Activated CD4-positive, CD25-positive, alpha-beta regulatory T cell (primary cell): ENCODE results near the gene MASTL.
"Not testable (repeated sequence)": the region's sequence is repeated elsewhere in the genome, so short reads cannot be mapped to it uniquely, and the experiment has no call there.

Experiments used
- DNase-seq, 4 experiments: peaks; one replicate each; lab custom pipeline; 2025; lab: John Stamatoyannopoulos, UW

The MASTL gene

DNA sequence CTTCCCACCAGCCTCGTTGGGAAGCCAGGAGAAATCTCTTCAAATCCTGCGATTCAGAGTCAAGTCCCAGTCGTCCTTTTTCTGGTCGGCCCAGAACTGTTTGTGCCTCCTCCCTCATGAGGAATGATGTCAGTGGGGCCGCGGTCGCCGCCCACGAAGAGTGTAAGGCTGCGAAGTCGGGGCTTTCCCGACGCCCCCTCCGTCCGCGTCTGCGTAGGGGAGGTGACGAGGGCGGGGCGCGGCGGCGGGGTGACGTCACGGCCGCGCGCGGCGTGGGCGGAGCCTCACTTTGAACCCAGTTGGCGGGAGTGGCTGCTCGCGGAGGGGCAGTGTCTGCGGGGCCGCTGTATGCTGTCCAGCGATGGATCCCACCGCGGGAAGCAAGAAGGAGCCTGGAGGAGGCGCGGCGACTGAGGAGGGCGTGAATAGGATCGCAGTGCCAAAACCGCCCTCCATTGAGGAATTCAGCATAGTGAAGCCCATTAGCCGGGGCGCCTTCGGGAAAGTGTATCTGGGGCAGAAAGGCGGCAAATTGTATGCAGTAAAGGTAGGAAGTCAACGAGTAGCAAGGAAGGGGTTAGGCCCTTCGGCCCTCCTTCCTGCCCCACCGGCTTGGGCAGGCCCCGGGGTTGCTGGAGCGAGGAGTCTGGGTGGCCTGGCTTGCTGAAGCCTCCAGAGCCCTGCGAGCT is at the start of gene MASTL:
TSS of gene MASTL (plus strand) at position 287 of the 689 bp plus-strand sequence. CDS start at position 362, 75 bp downstream.
- DNase-seq: peak; percentile 83 to 88 (median 84)

DNA sequence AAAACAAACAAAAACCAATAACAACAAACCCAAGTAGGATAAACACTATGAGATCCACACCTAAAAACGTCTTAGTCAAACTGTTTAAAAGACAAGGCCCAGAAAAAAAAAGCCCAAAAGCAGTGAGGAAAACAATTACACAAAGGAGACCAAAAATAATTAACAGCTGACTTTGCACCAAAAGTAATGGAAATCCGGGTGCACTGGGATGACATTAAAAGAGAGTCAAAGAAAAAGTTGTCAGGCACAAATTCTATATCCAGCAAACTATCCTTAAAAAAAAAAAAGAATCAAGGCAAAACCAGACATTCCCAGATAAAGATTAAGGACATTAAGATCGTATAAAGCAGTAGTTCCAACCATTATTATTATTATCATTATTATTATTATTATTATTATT is 47.0 kb upstream of the MASTL start:
- DNase-seq: no peak

DNA sequence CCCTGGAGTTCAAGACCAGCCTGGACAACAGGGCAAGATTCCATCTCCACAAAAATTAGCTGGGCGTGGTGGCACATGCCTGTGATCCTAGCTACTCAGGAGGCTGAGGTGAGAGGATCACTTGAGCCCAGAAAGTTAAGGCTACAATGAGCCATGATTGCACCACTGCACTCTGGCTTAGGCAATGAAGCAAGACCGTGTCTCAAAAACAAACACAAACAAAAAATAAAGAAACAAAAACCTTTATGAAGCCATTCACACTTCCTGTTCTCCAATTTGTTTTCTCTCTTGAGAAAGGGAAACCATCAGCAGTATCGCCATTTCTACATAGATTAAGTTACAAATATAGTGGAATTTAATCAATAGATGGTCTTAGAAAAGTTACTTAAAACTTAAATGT is 20.8 kb upstream of the MASTL start:
- no peak for DNase-seq

DNA sequence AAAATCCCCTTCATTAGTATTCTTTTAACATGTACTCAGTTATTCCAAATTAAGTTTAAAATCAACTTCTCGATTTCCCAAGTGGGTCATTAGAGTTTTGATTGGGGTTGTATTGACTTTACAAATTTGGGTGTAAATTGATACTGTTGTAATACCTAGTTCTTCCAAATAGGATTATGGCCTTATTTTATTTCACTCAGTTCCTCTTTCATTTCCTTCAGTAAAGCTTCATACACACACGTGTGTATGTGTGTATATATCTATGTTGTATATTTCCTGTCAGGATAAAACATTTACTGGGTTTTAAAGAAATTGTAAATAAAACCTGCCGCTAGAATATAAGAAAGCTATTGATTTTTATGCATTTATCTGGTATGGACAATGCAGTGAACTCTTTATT is 16.9 kb upstream of the MASTL start:
- no peak for DNase-seq

DNA sequence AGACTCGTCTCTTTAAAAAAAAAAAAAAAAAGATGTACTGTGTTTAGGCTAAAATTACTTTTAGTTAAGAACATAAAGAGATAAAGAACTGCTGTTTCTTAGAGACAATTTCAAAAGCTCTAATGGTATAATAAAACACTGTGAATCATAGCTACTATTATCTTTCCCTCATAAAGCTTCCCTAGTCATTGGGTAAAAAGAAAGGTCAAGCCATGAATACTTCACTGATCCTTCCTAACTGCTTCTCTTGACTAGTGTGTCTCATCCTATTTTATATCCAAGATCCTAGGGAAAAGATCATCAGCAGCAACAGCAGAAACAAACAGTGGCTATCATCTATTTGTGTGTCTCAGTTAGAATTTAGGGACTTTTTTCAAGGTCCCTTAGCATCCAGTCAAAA is 11.5 kb upstream of the MASTL start:
- DNase-seq: no peak

DNA sequence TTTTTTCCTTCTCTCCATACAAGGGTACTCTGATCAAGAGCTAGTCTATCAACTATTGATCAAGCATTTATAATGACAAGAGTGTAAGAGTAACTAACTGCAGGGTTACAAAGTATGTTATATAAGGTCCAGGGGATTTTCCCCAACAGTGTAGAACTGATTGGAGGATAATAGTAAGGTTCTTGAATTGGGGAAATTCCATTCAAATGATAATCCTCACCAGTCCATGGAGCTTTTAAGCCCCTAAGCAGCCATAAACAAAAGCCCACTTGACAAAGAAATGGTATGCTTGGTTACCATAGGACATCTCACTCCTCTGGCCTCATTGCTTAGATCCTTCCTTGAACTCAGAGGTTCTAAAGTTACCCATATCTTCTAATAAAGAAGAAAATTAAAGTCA is 9.2 kb upstream of the MASTL start:
- DNase-seq: no peak

DNA sequence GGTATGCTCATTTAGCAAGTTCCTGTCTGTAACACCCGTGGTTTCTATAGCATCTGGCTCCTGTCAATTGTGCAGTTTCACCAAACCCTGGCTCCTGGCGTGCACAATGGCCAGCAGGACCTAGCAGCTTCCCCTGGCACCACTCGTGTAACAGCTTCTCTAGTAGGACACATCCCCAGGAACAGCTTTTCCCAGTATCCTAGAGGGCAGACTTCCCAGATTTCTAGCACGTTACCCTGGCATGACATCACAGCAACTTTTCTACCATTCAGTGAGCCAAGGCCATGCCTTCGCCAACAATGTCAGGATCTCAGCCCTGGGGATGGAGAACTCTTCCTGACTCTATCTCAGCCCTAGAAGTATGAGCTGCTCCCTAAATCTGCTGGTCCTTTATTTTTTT is 7.5 kb upstream of the MASTL start:
- no peak for DNase-seq

DNA sequence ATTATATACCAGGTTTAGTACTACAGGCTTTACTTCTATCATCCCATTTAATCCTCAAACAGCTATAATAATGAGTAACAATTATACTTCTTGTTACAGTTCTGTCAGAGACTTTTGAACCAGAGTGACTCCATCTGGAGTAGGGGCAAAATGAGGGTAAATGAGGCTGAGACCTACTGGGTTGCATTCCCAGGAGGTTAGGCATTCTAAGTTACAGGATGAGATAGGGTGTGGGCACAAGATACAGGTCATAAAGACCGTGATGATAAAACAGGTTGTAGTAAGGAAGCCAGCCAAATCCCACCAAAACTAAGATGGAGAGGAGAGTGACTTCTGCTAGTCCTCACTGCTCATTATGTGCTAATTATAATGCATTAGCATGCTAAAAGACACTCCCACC is 4.9 kb upstream of the MASTL start:
- DNase-seq: no peak

DNA sequence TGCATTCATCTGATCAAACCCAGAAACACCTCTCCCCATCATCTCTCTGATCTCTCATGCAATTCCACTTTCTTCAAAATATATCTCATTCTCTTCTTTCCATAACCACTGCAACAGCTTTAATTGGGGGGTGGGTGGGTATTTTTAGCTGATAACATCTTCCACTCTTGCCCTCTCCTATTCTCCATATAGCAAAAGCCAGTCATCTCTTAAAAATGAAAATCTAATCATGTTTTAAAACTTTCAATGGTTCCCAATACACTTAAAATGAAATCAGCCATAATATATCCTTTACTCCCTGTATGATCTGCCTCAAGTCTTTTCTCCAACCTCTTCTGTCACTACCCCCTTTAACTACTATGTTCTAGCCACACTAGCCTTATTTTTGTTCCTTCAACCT is 2.5 kb upstream of the MASTL start:
- no peak for DNase-seq

DNA sequence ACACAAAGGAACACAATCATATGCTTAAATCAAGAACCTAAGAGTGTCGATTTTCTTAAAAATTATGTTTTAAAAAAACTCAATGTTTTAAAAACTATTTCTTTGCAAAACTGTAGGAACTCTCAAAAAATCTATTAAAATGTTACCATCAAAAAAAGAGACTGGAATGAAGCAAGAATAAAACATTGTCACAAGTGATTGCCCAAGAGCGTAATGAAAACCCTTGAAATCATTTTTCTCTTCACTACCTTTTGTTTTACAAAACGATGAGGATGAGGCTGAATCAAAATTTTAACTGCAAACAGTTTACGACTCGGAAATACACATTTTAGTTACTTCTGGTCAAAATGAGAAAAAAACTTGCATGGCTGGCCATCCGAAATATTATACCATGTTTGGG is 1.8 kb upstream of the MASTL start:
- no peak for DNase-seq

DNA sequence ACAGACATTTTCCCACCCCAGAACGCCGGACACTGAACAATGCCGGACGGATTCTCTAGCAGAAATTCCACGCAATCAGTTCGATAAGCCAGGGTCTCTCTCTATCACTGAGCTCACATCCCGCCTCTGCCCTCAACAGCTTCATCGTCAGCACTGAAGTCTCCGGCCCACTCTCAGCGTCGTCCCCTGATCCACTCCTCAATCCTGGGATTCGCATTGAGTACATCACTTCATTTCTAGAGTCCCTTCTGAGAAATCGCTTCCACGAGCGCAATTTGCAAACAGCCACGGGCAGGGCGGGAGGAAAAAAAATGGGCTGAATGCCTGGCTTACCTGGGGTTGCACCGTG is 1.3 kb upstream of the MASTL start:
- DNase-seq: peak in 1 of 4 experiments; percentile 13

DNA sequence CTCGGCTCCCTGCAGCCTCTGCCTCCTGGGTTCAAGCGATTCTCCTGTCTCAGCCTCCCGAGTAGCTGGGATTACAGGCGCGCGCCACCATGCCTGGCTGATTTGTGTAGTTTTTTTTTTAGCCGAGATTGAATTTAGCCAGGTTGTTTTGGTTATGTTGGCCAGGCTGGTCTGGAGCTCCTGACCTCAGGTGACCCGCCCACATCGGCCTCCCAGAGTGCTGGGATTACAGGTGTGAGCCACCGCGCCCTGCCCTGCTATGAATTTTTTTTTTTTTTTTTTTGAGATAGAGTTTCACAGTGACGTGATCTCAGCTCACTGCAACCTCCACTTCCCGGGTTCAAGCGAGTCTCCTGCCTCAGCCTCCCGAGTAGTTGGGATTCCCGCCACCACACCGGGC is 1.4 kb downstream of the MASTL start:
- not testable (repeated sequence) for DNase-seq

DNA sequence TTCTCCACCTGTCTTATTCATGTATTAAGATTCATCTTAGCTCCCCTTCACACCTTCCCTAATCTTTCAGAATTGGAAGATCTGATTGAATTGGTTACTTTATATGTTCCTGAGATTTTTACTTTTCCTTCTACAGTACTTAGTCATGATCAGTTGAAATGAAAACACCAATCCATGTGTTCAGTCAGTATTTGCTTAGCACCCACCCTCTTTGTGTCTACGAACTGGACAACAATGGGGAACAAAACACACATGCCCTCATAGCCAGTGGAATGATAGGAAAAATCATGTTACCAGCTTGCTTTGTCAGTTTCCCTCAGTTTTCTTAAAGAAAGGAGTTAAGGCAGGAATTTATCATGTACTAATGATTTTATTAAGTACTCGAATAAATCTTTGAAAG is 2.0 kb downstream of the MASTL start:
- DNase-seq: no peak

DNA sequence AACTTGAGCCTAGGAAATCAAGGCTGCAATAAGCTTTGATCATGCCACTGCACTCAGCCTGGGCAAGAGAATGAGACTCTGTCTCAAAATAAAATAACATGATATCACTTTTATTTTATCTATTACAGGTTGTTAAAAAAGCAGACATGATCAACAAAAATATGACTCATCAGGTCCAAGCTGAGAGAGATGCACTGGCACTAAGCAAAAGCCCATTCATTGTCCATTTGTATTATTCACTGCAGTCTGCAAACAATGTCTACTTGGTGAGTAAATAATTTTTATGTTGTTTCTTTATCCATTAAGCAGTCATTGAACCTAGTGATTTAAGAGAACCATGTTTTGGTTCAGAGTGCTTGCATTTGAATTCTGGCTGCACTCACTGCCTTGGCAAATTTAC is 3.3 kb downstream of the MASTL start:
- no peak for DNase-seq

DNA sequence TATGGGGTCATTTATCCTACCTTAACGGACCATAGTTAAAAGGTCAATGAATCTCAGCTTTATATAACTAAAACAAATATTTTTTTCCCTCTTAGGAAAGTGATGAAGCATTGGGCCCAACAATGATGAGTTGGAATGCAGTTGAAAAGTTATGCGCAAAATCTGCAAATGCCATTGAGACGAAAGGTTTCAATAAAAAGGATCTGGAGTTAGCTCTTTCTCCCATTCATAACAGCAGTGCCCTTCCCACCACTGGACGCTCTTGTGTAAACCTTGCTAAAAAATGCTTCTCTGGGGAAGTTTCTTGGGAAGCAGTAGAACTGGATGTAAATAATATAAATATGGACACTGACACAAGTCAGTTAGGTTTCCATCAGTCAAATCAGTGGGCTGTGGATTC is 14.7 kb downstream of the MASTL start:
- DNase-seq: no peak

DNA sequence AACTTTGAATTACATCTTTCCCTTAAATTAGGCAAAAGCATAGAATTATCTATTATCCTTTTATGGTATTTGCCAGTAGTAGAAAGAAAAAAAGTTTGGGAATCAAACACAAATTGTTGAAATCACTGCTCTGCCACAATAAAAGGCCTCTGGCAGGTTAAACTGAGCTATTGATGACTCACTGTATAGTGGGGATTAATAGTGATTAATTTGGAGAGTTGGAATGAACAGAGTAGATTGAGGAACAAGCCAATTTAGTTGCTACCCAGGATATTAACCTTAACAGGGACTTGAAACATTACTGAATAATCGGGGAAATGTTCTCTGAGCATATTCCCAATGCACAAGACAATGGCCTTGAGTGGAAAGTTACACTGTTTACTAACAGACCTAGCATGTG is 33.1 kb downstream of the MASTL start:
- DNase-seq: no peak

DNA sequence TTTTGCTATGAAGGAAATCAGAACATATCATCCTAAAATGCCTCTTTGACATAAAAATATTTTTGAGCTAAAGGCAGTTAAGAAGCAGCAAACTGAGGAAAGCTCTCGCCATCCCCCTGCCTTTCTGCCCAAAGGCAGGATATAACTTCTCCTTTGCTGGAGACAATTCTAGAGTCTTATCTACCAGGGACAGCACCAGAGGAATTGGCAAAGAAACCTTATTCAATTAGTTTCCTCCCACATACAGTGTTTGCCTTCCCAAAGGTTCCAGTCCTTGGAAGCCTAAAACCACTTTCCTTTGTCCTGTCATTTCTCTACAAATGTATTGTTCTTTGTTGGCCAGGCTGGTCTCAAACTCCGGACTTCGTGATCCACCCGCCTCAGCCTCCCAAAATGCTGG is 33.7 kb downstream of the MASTL start:
- DNase-seq: no peak

DNA sequence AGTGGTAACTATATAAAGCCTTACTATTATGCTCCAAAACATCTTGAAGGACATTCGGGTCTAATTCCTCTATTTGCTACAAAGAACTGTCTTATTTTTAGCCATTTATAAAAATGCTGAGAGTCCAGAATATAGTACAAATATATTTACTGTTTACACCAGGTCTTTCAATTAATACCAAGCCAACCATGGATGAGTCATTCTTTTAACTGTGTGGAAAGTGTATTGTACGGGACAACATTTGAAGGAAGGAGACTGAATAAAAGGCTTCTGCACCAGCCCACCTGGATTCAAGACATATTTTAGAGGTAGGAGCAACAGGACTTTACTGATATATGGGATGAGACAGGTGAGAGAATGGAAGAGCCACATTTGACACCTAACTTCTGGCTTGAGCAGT is 35.4 kb downstream of the MASTL start:
- no peak for DNase-seq

DNA sequence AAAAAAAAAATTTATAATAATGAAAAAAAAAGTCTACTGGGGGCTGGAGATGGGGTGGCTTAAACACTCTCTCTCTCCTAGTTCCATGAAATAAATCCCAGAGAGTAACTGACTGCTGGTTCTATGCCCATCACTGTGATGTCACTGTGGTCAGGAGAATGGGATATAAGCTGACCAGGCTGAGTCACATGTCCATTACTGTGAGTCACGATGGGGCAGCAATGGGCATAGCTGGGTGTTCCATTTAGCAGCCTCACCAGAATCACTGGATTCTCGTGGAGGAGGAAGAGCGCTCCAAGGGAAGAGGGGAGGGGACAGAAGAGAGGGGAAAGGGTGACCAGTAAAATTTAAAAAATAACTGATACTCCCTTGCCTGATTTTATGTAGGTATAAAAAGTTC is 37.1 kb downstream of the MASTL start:
- no peak for DNase-seq

DNA sequence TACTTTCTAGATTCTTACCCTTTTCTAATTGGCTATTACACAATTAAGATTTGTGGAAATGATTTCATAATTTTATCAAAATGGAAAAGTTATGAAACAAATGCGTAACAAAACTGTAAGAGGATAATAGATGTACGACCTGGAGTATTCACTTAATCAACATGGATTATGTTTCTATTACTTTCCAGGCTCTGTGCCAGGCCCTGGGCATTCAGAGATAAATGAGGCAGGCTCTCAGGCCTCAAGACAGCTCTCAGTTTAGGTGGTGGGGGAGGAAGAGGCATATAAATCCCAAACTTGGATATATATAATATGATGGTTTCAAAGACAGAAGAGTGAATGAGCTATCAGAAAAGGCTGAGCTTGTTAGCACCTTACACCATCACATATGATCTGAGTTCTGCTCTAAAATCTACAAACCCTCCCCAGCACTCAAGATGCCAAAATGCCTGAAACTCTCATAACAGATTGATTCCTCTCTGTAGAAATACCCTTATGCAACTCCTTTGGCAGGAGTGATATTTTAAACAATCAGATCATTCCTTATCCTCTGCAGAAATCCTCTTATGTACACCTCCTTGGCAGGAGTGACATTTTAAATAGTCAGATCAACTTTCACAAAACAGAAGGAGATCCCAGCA is 42.9 kb downstream of the MASTL start:
- no peak for DNase-seq

DNA sequence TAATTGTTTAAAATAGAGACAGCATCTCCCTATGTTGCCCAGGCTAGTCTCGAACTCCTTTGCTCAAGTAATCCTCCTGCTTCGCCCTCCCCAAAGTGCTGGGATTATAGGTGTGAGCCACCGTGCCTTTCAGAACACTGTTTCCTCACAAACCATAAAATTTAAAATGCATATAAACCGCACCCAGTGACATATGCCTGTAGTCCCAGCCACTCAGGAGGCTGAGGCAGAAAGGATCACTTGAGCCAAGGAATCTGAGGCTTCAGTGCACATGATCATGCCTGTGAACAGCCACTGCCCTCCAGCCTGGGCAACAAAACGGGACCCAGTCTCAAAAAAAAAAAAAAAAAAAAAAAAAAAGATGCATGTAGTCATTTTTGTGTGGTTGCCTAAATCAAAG is 48.7 kb downstream of the MASTL start:
- no peak for DNase-seq

DNA sequence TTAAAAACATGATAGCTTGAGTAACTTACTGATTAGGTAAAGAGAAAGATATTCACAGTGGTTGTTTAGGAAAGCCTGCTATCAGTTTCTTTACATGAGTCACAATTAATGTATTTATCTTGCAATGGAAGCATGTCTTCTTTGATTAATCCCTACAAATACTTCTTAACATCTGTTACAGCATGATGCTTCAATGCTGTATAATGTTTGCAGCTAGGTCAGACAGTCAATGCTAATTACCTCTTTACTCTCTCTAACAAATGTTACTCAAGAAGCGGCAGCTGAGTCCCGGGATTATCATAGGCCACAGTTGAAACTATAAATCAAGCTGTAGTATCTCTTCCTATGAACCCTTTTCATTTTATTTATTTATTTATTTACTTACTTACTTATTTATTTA is 52.2 kb downstream of the MASTL start:
- DNase-seq: no peak

DNA sequence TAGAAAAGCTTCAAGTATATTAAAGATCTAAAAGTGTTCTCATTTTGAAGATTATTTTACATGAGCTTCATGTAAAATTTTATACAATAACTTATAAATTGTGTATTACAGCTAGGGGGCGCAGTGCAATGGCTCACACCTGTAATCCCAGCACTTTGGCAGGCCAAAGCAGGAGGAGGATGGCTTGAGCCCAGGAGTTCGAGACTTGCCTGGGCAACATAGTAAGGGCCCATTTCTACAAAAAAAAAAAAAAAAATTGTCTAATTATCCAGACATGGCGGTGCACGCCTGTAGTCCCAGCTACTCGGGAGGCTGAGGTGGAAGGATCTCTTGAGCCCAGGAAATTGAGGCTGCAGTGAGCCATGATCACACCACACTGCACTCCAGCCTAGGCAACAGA is 68.8 kb downstream of the MASTL start:
- peak; percentile 3 to 13 (median 9) for DNase-seq

DNA sequence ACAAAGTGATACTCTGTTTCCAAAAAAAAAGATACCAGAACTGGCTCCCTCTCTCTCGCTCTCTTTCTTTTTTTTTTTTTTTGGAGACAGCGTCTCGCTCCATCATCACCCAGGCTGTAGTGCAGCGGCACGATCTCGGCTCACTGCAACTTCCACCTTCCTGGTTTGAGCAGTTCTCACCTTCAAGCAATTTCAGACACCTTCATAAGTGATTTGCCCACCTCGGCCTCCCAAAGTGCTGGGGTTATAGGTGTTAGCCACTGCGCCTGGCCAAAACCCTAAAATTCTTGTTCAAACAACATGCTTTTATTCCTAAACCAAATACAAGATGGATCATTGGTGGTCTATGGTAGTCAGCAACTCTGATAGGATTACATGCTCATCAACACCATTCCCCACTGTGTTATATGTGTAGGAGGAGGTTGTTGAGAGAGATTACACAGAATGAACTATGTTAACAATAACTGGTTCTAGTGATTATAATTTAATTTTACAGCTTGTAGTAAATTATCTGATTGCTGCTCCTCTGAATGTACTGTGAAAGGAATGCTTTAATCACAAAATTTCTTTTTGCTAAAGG is 69.9 kb downstream of the MASTL start:
- no peak for DNase-seq
